Measurements from ENCODE around the gene PRDM1. TPM values are rescaled to one million over a fixed set of nuclear protein-coding genes. Genes with fewer than 3 reads are reported as not detected.

Gene PRDM1
- total RNA-seq, 1 donor from 2014 or later: 1.6 TPM

DNA sequence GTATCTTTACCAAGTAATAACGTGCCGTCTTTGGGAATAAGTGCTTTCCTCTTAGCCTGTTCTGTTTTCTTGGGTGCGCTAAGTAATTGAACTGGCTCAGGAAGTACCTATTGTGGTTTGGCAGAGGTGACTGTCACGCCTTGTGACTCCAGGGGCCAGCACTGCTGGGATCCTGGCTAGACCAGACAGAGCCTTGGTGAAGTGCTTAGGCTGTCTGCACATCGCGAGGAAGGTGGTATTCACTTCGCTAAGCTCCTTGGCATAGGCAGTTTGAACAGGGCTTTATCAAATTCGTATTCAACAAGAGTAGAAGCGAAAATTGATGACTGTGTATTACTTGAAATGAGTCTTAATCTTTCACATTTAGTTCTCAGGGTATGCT is 17.6 kb downstream of the PRDM1 start:
- Histone ChIP-seq H3K27me3 (ENCODE audit: control insufficient read depth in 3 of 3, insufficient read depth in 3 of 3, low read length in 3 of 3) (peaks cover 0 to 3% (median 2%) of the 10 kb centered on the region in 3 donors), H3K9me3 (ENCODE audit: control insufficient read depth in 3 of 3, low read length in 3 of 3) (no peaks in the 10 kb centered on the region), H3K4me3 (ENCODE audit: low read length in 3 of 3) (peak overlapping the region in 2 of 3 donors; percentile 17 to 38), H3K36me3 (ENCODE audit: control insufficient read depth in 3 of 3, insufficient read depth in 3 of 3, low read length in 3 of 3) (peaks cover 4 to 6% (median 4%) of the 10 kb centered on the region in 3 donors), H3K9ac (ENCODE audit: low read depth in 1 of 3, low read length in 3 of 3) (peak overlapping the region in 1 of 3 donors; percentile 44), H3K27ac (ENCODE audit: low read depth, low read length) (no peak overlapping the region), H3K4me1 (ENCODE audit: control insufficient read depth in 3 of 3, insufficient read depth in 3 of 3, low read length in 3 of 3) (peaks cover 0 to 2% (median 0%) of the 10 kb centered on the region in 3 donors)

DNA sequence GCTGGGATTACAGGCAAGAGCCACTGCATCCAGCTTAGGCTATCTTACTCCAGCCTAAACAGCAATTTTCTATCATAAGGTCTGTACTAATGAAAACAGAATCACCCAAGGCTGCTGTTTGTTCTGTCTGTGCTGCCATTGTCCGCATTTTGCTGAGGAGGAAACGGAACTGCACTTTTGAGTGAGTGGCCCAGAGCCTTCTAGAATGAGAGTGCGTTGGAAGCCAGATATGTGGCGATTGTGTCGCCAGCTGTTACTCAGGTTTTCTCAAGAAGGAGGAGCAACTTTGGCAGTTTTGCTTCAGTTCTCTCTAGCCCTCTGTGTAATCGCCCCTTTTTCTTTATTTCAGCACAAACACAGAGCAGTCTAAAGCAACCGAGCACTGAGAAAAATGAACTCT is 18.3 kb downstream of the PRDM1 start:
- Histone ChIP-seq H3K27ac (ENCODE audit: low read depth, low read length) (no peak overlapping the region), H3K9me3 (ENCODE audit: control insufficient read depth in 3 of 3, low read length in 3 of 3) (no peaks in the 10 kb centered on the region), H3K36me3 (ENCODE audit: control insufficient read depth in 3 of 3, insufficient read depth in 3 of 3, low read length in 3 of 3) (peaks cover 4 to 6% (median 4%) of the 10 kb centered on the region in 3 donors), H3K9ac (ENCODE audit: low read depth in 1 of 3, low read length in 3 of 3) (no peak overlapping the region), H3K27me3 (ENCODE audit: control insufficient read depth in 3 of 3, insufficient read depth in 3 of 3, low read length in 3 of 3) (peaks cover 0 to 3% (median 2%) of the 10 kb centered on the region in 3 donors), H3K4me3 (ENCODE audit: low read length in 3 of 3) (no peak overlapping the region), H3K4me1 (ENCODE audit: control insufficient read depth in 3 of 3, insufficient read depth in 3 of 3, low read length in 3 of 3) (peaks cover 0 to 2% (median 0%) of the 10 kb centered on the region in 3 donors)

DNA sequence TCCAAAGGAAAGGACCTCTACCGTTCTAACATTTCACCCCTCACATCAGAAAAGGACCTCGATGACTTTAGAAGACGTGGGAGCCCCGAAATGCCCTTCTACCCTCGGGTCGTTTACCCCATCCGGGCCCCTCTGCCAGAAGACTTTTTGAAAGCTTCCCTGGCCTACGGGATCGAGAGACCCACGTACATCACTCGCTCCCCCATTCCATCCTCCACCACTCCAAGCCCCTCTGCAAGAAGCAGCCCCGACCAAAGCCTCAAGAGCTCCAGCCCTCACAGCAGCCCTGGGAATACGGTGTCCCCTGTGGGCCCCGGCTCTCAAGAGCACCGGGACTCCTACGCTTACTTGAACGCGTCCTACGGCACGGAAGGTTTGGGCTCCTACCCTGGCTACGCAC is 18.8 kb downstream of the PRDM1 start:
- H3K4me1 ChIP-seq (ENCODE audit: control insufficient read depth in 3 of 3, insufficient read depth in 3 of 3, low read length in 3 of 3): peaks cover 0 to 2% (median 0%) of the 10 kb centered on the region in 3 donors
- H3K27me3 ChIP-seq (ENCODE audit: control insufficient read depth in 3 of 3, insufficient read depth in 3 of 3, low read length in 3 of 3): peaks cover 0 to 3% (median 2%) of the 10 kb centered on the region in 3 donors

DNA sequence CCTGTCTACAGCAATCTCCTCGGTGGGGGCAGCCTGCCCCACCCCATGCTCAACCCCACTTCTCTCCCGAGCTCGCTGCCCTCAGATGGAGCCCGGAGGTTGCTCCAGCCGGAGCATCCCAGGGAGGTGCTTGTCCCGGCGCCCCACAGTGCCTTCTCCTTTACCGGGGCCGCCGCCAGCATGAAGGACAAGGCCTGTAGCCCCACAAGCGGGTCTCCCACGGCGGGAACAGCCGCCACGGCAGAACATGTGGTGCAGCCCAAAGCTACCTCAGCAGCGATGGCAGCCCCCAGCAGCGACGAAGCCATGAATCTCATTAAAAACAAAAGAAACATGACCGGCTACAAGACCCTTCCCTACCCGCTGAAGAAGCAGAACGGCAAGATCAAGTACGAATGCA is 19.4 kb downstream of the PRDM1 start:
- H3K36me3 ChIP-seq (ENCODE audit: control insufficient read depth in 3 of 3, insufficient read depth in 3 of 3, low read length in 3 of 3): peaks cover 4 to 6% (median 4%) of the 10 kb centered on the region in 3 donors
- H3K9ac ChIP-seq (ENCODE audit: low read depth in 1 of 3, low read length in 3 of 3): no peak overlapping the region
- no peak overlapping the region for H3K27ac ChIP-seq (ENCODE audit: low read depth, low read length)
- H3K27me3 ChIP-seq (ENCODE audit: control insufficient read depth in 3 of 3, insufficient read depth in 3 of 3, low read length in 3 of 3): peaks cover 0 to 3% (median 2%) of the 10 kb centered on the region in 3 donors
- no peak overlapping the region for H3K4me3 ChIP-seq (ENCODE audit: low read length in 3 of 3)
- no peaks in the 10 kb centered on the region for H3K9me3 ChIP-seq (ENCODE audit: control insufficient read depth in 3 of 3, low read length in 3 of 3)
- peaks cover 0 to 2% (median 0%) of the 10 kb centered on the region in 3 donors for H3K4me1 ChIP-seq (ENCODE audit: control insufficient read depth in 3 of 3, insufficient read depth in 3 of 3, low read length in 3 of 3)

More for the DNA sequence above, 18.8 kb downstream of the PRDM1 start:
- H3K4me3 ChIP-seq (ENCODE audit: low read length in 3 of 3): no peak overlapping the region
- H3K9me3 ChIP-seq (ENCODE audit: control insufficient read depth in 3 of 3, low read length in 3 of 3): no peaks in the 10 kb centered on the region
- H3K36me3 ChIP-seq (ENCODE audit: control insufficient read depth in 3 of 3, insufficient read depth in 3 of 3, low read length in 3 of 3): peaks cover 4 to 6% (median 4%) of the 10 kb centered on the region in 3 donors
- H3K27ac ChIP-seq (ENCODE audit: low read depth, low read length): no peak overlapping the region
- no peak overlapping the region for H3K9ac ChIP-seq (ENCODE audit: low read depth in 1 of 3, low read length in 3 of 3)

DNA sequence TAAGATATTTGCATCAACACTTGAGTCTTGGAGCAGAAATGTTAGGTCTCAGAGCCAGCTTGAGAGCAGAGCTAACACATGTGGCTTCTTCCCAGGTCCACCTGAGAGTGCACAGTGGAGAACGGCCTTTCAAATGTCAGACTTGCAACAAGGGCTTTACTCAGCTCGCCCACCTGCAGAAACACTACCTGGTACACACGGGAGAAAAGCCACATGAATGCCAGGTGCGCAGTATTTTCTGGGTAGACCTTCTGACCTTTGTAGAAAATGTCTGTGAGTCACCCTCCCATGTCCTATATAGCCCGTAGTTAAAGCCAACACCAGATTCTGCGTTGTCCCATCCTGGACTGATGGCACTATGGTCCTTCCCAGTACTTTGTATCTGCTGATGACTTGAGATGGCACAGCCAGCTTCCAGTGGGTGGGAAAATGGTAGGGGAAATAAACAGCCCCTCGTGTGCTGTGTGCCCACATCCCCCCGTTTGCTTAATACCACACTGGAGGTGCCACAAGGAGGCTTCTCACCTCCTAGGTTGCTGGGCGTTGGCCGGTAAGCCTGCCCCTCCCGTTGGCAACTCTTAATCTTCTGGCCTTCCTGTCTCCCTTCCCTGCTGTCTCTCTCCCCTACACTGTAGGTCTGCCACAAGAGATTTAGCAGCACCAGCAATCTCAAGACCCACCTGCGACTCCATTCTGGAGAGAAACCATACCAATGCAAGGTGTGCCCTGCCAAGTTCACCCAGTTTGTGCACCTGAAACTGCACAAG is 20.3 kb downstream of the PRDM1 start:
- H3K27ac ChIP-seq (ENCODE audit: low read depth, low read length): no peak overlapping the region
- H3K4me1 ChIP-seq (ENCODE audit: control insufficient read depth in 3 of 3, insufficient read depth in 3 of 3, low read length in 3 of 3): peaks cover 0 to 2% (median 0%) of the 10 kb centered on the region in 3 donors
- H3K27me3 ChIP-seq (ENCODE audit: control insufficient read depth in 3 of 3, insufficient read depth in 3 of 3, low read length in 3 of 3): peaks cover 0 to 3% (median 2%) of the 10 kb centered on the region in 3 donors
- no peak overlapping the region for H3K9ac ChIP-seq (ENCODE audit: low read depth in 1 of 3, low read length in 3 of 3)
- no peak overlapping the region for H3K4me3 ChIP-seq (ENCODE audit: low read length in 3 of 3)
- H3K9me3 ChIP-seq (ENCODE audit: control insufficient read depth in 3 of 3, low read length in 3 of 3): no peaks in the 10 kb centered on the region
- peaks cover 4 to 6% (median 4%) of the 10 kb centered on the region in 3 donors for H3K36me3 ChIP-seq (ENCODE audit: control insufficient read depth in 3 of 3, insufficient read depth in 3 of 3, low read length in 3 of 3)

DNA sequence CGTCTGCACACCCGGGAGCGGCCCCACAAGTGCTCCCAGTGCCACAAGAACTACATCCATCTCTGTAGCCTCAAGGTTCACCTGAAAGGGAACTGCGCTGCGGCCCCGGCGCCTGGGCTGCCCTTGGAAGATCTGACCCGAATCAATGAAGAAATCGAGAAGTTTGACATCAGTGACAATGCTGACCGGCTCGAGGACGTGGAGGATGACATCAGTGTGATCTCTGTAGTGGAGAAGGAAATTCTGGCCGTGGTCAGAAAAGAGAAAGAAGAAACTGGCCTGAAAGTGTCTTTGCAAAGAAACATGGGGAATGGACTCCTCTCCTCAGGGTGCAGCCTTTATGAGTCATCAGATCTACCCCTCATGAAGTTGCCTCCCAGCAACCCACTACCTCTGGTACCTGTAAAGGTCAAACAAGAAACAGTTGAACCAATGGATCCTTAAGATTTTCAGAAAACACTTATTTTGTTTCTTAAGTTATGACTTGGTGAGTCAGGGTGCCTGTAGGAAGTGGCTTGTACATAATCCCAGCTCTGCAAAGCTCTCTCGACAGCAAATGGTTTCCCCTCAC is 21.0 kb downstream of the PRDM1 start:
- Histone ChIP-seq H3K36me3 (ENCODE audit: control insufficient read depth in 3 of 3, insufficient read depth in 3 of 3, low read length in 3 of 3) (peaks cover 4 to 6% (median 4%) of the 10 kb centered on the region in 3 donors), H3K27ac (ENCODE audit: low read depth, low read length) (no peak overlapping the region), H3K27me3 (ENCODE audit: control insufficient read depth in 3 of 3, insufficient read depth in 3 of 3, low read length in 3 of 3) (peaks cover 0 to 3% (median 2%) of the 10 kb centered on the region in 3 donors), H3K9me3 (ENCODE audit: control insufficient read depth in 3 of 3, low read length in 3 of 3) (no peaks in the 10 kb centered on the region), H3K4me3 (ENCODE audit: low read length in 3 of 3) (no peak overlapping the region), H3K4me1 (ENCODE audit: control insufficient read depth in 3 of 3, insufficient read depth in 3 of 3, low read length in 3 of 3) (peaks cover 0 to 2% (median 0%) of the 10 kb centered on the region in 3 donors), H3K9ac (ENCODE audit: low read depth in 1 of 3, low read length in 3 of 3) (no peak overlapping the region)

DNA sequence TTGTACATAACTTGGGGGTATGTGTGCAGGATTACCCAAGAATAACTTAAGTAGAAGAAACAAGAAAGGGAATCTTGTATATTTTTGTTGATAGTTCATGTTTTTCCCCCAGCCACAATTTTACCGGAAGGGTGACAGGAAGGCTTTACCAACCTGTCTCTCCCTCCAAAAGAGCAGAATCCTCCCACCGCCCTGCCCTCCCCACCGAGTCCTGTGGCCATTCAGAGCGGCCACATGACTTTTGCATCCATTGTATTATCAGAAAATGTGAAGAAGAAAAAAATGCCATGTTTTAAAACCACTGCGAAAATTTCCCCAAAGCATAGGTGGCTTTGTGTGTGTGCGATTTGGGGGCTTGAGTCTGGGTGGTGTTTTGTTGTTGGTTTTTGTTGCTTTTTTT is 22.0 kb downstream of the PRDM1 start:
- H3K27me3 ChIP-seq (ENCODE audit: control insufficient read depth in 3 of 3, insufficient read depth in 3 of 3, low read length in 3 of 3): peaks cover 0 to 3% (median 2%) of the 10 kb centered on the region in 3 donors
- H3K9me3 ChIP-seq (ENCODE audit: control insufficient read depth in 3 of 3, low read length in 3 of 3): no peaks in the 10 kb centered on the region
- H3K36me3 ChIP-seq (ENCODE audit: control insufficient read depth in 3 of 3, insufficient read depth in 3 of 3, low read length in 3 of 3): peaks cover 4 to 6% (median 4%) of the 10 kb centered on the region in 3 donors
- H3K27ac ChIP-seq (ENCODE audit: low read depth, low read length): no peak overlapping the region
- H3K4me3 ChIP-seq (ENCODE audit: low read length in 3 of 3): no peak overlapping the region
- H3K4me1 ChIP-seq (ENCODE audit: control insufficient read depth in 3 of 3, insufficient read depth in 3 of 3, low read length in 3 of 3): peaks cover 0 to 2% (median 0%) of the 10 kb centered on the region in 3 donors
- no peak overlapping the region for H3K9ac ChIP-seq (ENCODE audit: low read depth in 1 of 3, low read length in 3 of 3)

DNA sequence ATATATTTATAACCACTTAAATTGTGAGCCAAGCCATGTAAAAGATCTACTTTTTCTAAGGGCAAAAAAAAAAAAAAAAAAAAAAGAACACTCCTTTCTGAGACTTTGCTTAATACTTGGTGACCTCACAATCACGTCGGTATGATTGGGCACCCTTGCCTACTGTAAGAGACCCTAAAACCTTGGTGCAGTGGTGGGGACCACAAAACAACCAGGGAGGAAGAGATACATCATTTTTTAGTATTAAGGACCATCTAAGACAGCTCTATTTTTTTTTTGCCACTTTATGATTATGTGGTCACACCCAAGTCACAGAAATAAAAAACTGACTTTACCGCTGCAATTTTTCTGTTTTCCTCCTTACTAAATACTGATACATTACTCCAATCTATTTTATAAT is 22.9 kb downstream of the PRDM1 start:
- peaks cover 4 to 6% (median 4%) of the 10 kb centered on the region in 3 donors for H3K36me3 ChIP-seq (ENCODE audit: control insufficient read depth in 3 of 3, insufficient read depth in 3 of 3, low read length in 3 of 3)
- no peaks in the 10 kb centered on the region for H3K9me3 ChIP-seq (ENCODE audit: control insufficient read depth in 3 of 3, low read length in 3 of 3)
- peaks cover 0 to 3% (median 2%) of the 10 kb centered on the region in 3 donors for H3K27me3 ChIP-seq (ENCODE audit: control insufficient read depth in 3 of 3, insufficient read depth in 3 of 3, low read length in 3 of 3)
- H3K27ac ChIP-seq (ENCODE audit: low read depth, low read length): no peak overlapping the region
- no peak overlapping the region for H3K9ac ChIP-seq (ENCODE audit: low read depth in 1 of 3, low read length in 3 of 3)
- no peak overlapping the region for H3K4me3 ChIP-seq (ENCODE audit: low read length in 3 of 3)
- no peaks in the 10 kb centered on the region for H3K4me1 ChIP-seq (ENCODE audit: control insufficient read depth in 3 of 3, insufficient read depth in 3 of 3, low read length in 3 of 3)

DNA sequence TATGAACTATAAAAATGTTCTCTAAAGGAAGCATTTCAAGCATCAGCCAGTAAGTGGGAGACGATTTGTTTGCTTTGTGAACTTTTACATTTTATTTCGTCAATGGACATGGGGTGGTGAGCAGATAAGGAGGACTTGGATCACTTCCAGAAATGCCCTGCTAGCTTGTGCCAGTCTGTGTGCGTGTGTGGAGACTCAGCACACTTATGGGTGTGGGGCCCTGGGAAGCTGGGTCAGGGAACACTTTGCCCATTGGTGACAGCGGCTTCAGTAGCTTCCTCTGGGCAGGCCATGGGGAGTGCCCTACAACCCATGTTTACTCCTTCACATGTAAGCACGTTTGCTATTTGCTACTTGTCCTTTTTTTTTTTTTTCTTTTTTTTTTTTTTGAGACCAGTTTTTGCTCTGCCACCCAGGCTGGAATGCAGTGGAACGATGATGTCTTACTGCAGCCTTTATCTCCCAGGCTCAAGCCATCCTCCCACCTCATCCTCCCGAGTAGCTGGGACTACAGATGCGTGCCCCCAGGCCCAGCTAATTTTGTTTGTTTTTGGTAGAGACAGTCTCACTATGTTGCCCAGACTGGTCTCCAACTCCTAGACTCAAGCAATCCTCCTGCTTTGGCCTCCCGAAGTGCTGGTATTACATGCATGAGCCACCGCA is 24.2 kb downstream of the PRDM1 start:
- peaks cover 1 to 6% (median 4%) of the 10 kb centered on the region in 3 donors for H3K36me3 ChIP-seq (ENCODE audit: control insufficient read depth in 3 of 3, insufficient read depth in 3 of 3, low read length in 3 of 3)
- no peak overlapping the region for H3K4me3 ChIP-seq (ENCODE audit: low read length in 3 of 3)
- no peaks in the 10 kb centered on the region for H3K9me3 ChIP-seq (ENCODE audit: control insufficient read depth in 3 of 3, low read length in 3 of 3)
- no peak overlapping the region for H3K9ac ChIP-seq (ENCODE audit: low read depth in 1 of 3, low read length in 3 of 3)
- H3K4me1 ChIP-seq (ENCODE audit: control insufficient read depth in 3 of 3, insufficient read depth in 3 of 3, low read length in 3 of 3): no peaks in the 10 kb centered on the region
- peaks cover 0 to 3% (median 2%) of the 10 kb centered on the region in 3 donors for H3K27me3 ChIP-seq (ENCODE audit: control insufficient read depth in 3 of 3, insufficient read depth in 3 of 3, low read length in 3 of 3)
- no peak overlapping the region for H3K27ac ChIP-seq (ENCODE audit: low read depth, low read length)
